Measurements from ENCODE around the gene CAB39L. TPM values are rescaled to one million over a fixed set of nuclear protein-coding genes. Genes with fewer than 3 reads are reported as not detected.

The CAB39L gene
- total RNA-seq (2016; rRNA removed; fragmentation: Illumina TruSeq; extraction: Trizol) (6.1 and 8.3 TPM in 2 replicates), polyA plus RNA-seq (2011; rRNA removed) (2.2 and 3.1 TPM in 2 replicates), polyA minus RNA-seq (2011; rRNA and poly(A)+ RNA removed; ENCODE audit: low replicate concordance) (1.5 and 4.9 TPM in 2 replicates), Bru-seq, nascent RNA (percentile 45 among the genes with signal in this experiment), BruChase-seq, experiment 1, labeled RNA remaining after a 6-hour chase (percentile 43 among the genes with signal in this experiment), BruChase-seq, experiment 2, labeled RNA remaining after a 2-hour chase (percentile 42 among the genes with signal in this experiment)
- total RNA-seq (2016; cell fraction: cytosol; rRNA removed; fragmentation: Illumina TruSeq; extraction: Trizol; ENCODE audit: low read depth) = 2.2 TPM in 2 replicates
- total RNA-seq (2016; cell fraction: insoluble cytoplasmic fraction; rRNA removed; fragmentation: Illumina TruSeq; extraction: Trizol) = 5.6 and 8.5 TPM in 2 replicates
- total RNA-seq (2016; cell fraction: membrane; rRNA removed; fragmentation: Illumina TruSeq; extraction: Trizol) = 6.0 and 6.4 TPM in 2 replicates
- total RNA-seq (2016; cell fraction: nucleus; rRNA removed; fragmentation: Illumina TruSeq; extraction: Trizol) = 3.9 and 4.0 TPM in 2 replicates
- polyA plus RNA-seq (2011; cell fraction: cytosol; rRNA removed) = 1.7 and 2.4 TPM in 2 replicates
- 1.00 and 1.1 TPM in 2 replicates for polyA plus RNA-seq (2011; cell fraction: nucleus; rRNA removed)
- polyA plus RNA-seq (2012) = 2.9 and 3.9 TPM in 2 replicates
- 1.5 and 2.1 TPM in 2 replicates for polyA plus RNA-seq (2016; cell fraction: cytosol; fragmentation: Illumina TruSeq; extraction: Trizol; ENCODE audit: low read depth)
- 7.8 and 8.2 TPM in 2 replicates for polyA plus RNA-seq (2016; cell fraction: insoluble cytoplasmic fraction; fragmentation: Illumina TruSeq; extraction: Trizol; ENCODE audit: low read depth)
- 4.1 and 4.4 TPM in 2 replicates for polyA plus RNA-seq (2016; cell fraction: membrane; fragmentation: Illumina TruSeq; extraction: Trizol; ENCODE audit: low read depth)
- 3.4 and 4.1 TPM in 2 replicates for polyA plus RNA-seq (2016; cell fraction: nucleus; fragmentation: Illumina TruSeq; extraction: Trizol; ENCODE audit: insufficient read depth, low read depth)
- polyA minus RNA-seq (2011; cell fraction: cytosol; rRNA and poly(A)+ RNA removed) = 2.0 and 3.7 TPM in 2 replicates
- 4.4 and 4.5 TPM in 2 replicates for polyA minus RNA-seq (2011; cell fraction: nucleus; rRNA and poly(A)+ RNA removed)
- long read RNA-seq, experiment 1, partial matches to known transcripts = 0 of 4 reads
- long read RNA-seq, experiment 1, other reads (novel, unspliced or antisense) = 2 of 4 reads
- long read RNA-seq, experiment 2, partial matches to known transcripts = 3 of 10 reads
- long read RNA-seq, experiment 2, other reads (novel, unspliced or antisense) = 6 of 10 reads

DNA sequence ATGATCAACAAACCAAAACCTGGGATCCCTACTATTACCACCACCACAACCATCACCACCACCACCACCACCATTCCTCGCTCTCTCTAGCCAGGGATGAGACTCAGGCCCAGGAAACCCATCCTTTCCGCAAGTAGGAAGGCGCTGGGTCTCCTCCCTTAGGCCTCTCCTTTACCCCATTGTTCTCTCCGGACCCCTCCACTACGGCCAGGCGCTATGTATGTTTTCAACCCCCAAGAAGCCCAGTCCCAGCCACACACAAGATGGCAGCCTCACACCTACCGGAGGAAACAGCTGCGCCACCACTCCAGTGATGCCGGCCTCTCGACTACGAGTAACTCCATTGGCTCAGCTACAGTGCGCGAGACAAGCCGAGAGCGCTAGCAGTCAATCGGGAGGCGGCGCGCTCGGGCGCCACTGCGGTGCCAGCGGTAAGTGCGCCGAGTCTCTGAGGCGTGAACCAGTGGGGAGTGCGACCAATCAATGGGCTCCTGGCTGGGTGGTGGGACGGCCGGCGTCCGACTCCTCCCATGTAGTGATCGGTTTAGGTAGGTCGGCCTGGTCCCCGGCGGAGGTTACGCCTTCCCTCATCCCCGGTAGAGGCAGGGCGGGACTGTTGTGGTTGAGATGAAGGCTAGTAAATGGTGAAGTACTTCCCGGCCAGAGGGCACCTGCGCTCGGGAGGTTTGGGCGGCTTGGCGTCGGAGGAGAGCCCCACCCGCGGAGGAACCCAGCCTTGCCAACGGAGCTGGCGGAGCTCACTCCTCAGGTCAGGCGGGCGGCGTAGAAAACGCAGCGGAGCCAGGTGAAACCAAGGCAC lies at the start of gene CAB39L, which contains the start of gene SETDB2:
CAB39L (minus strand) TSS at position 361 of the 820 bp plus-strand sequence. CDS start 61,154 bp downstream, outside the sequence.
SETDB2 (plus strand) TSS at position 571 of the 820 bp plus-strand sequence. CDS start 7,620 bp downstream, outside the sequence.
- FAIRE-seq = peak; percentile 92
- BruUV-seq (replicated peaks) = no TSS peak
- TF ChIP-seq, protein P1, sequence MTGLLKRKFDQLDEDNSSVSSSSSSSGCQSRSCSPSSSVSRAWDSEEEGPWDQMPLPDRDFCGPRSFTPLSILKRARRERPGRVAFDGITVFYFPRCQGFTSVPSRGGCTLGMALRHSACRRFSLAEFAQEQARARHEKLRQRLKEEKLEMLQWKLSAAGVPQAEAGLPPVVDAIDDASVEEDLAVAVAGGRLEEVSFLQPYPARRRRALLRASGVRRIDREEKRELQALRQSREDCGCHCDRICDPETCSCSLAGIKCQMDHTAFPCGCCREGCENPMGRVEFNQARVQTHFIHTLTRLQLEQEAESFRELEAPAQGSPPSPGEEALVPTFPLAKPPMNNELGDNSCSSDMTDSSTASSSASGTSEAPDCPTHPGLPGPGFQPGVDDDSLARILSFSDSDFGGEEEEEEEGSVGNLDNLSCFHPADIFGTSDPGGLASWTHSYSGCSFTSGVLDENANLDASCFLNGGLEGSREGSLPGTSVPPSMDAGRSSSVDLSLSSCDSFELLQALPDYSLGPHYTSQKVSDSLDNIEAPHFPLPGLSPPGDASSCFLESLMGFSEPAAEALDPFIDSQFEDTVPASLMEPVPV (CRISPR knock-in tag; IDR thresholded peaks at IDR 0.05) = no peak
- no peak for TF ChIP-seq ZBTB7A (CRISPR knock-in tag; IDR thresholded peaks at IDR 0.05)
- TF ChIP-seq ATAD3A (CRISPR knock-in tag; IDR thresholded peaks at IDR 0.05) = no peak
- TF ChIP-seq ZKSCAN8 (CRISPR knock-in tag; IDR thresholded peaks at IDR 0.05; ENCODE audit: borderline replicate concordance) = no peak
- TF ChIP-seq ZMAT3 (CRISPR knock-in tag; conservative IDR thresholded peaks at IDR 0.05) = 0 out of 2 replicates have a peak, but pooled peaks have one; percentile 35
- TF ChIP-seq KLF15 (CRISPR knock-in tag; IDR thresholded peaks at IDR 0.05; ENCODE audit: borderline replicate concordance) = 0 out of 2 replicates have a peak, but pooled peaks have one; percentile 45
- no peak for TF ChIP-seq MLXIP (CRISPR knock-in tag; IDR thresholded peaks at IDR 0.05; ENCODE audit: borderline replicate concordance)
- TF ChIP-seq NFE2L1 (CRISPR knock-in tag; IDR thresholded peaks at IDR 0.05; ENCODE audit: borderline replicate concordance) = no peak
- no peak for TF ChIP-seq MAFG (CRISPR knock-in tag; IDR thresholded peaks at IDR 0.05)
- no peak for TF ChIP-seq ZSCAN20 (CRISPR knock-in tag; IDR thresholded peaks at IDR 0.05; ENCODE audit: borderline replicate concordance)
- peak; percentile 56; the same call in 1 of the 2 replicates for TF ChIP-seq ZNF160 (CRISPR knock-in tag; IDR thresholded peaks at IDR 0.05)
- no peak for TF ChIP-seq KLF11 (CRISPR knock-in tag; IDR thresholded peaks at IDR 0.05)
- no peak for TF ChIP-seq GTF2F1 (IDR thresholded peaks at IDR 0.05; ENCODE audit: low read length)
- no peak for TF ChIP-seq ZNF484 (CRISPR knock-in tag; IDR thresholded peaks at IDR 0.05; ENCODE audit: borderline replicate concordance, low read depth)

More for the DNA sequence above, at the start of gene CAB39L, which contains the start of gene SETDB2:
- Histone ChIP-seq H3K9me3 (ENCODE audit: low read length) (no peaks in the 10 kb centered on the region), H3K4me2 (ENCODE audit: low read depth, low read length) (peak within 1 kb of the TSS; percentile 76), H3K27ac (ENCODE audit: extremely low read length, insufficient read depth, low read length) (peak within 1 kb of the TSS; percentile 94), H3K4me1 (ENCODE audit: insufficient read depth, low read length) (peaks cover 35% of the 10 kb centered on the region), H3K79me2 (ENCODE audit: insufficient read depth, low read length) (peaks cover 29% of the 10 kb centered on the region), H3K36me3 (replicated peaks in 1 of 2; ENCODE audit: control insufficient read depth in 1 of 2, insufficient read depth in 2 of 2, low read length in 2 of 2) (no peaks in the 10 kb centered on the region), H4K20me1 (ENCODE audit: insufficient read depth, low read length) (no peaks in the 10 kb centered on the region), H2AFZ (ENCODE audit: low read length) (peak within 1 kb of the TSS; percentile 45), H3K4me3 (replicated peaks in 1 of 3; ENCODE audit: insufficient read depth in 1 of 3, low read depth in 2 of 3, low read length in 3 of 3) (peak within 1 kb of the TSS; percentile 77 to 89 (median 83)), H3K27me3 (ENCODE audit: control insufficient read depth in 1 of 2, insufficient read depth in 2 of 2, low read length in 2 of 2) (no peaks in the 10 kb centered on the region; a peak in 1 of 5 replicates), H3K9ac (ENCODE audit: insufficient read depth, low read depth, low read length) (peak within 1 kb of the TSS; percentile 87)
- ATAC-seq (peak; percentile 96), DNase-seq (ENCODE audit: low spot score) (peak; percentile 98)
- WGBS (ENCODE audit: low lambda C conversion rate) = under 1% methylated on average over 12 of the region's 53 CpGs
- POLR2A ChIA-PET = interaction anchor here (0.7 to 4.2 kb wide), 27 partner anchors 8 to 554 kb away, joined by 3 to 123 read pairs (median 6); partner anchors contain the start of genes EBPL, PHF11 and RCBTB1
- intact Hi-C loops (cut with micrococcal nuclease; ENCODE audit: unreplicated experiment) (loop anchor here (1.0 to 5.0 kb wide), 2 partner anchors 22 to 142 kb away; no protein-coding TSS in a partner anchor), in situ Hi-C loops (cut with HindIII; ENCODE audit: extremely low pct_ligation_motif_present, low pct_unique_long_range_greater_than_20kb) (no loop called here)
- CTCF ChIA-PET (ENCODE audit: low intra/inter-chr PET ratio, low total read pairs) = no interaction called here

All from HepG2 (cell line).